Smooth muscle cell of the brain vasculature (primary cell): Measurements from ENCODE around the gene WDR89.
A peak's percentile ranks its signal among the peaks of the same experiment; 100 is the strongest.
"Not testable (repeated sequence)": the region's sequence is repeated elsewhere in the genome, so short reads cannot be mapped to it uniquely, and the experiment has no call there.

Source experiments
- DNase-seq: peaks from one replicate; pipeline ENCODE4 v3.0.0-alpha.2; 2012; ENCODE audit warnings: low read depth, low spot score

The WDR89 gene

GRCh38 chr14:63654346-63654745 is 12.7 kb upstream of the WDR89 start:
- DNase-seq = no peak

- DNase-seq = no peak
Observed at GRCh38 chr14:63652406-63652805, 10.7 kb upstream of the WDR89 start.

- DNase-seq = no peak
Observed at GRCh38 chr14:63650256-63650952, 8.7 kb upstream of the WDR89 start.

- no peak for DNase-seq
Observed at GRCh38 chr14:63647696-63648410, 6.2 kb upstream of the WDR89 start.

- no peak for DNase-seq
Observed at GRCh38 chr14:63644741-63645140, 3.1 kb upstream of the WDR89 start.

- no peak for DNase-seq
Observed at GRCh38 chr14:63642656-63643382, 1.1 kb upstream of the WDR89 start.

- peak; percentile 88 for DNase-seq
Observed at GRCh38 chr14:63642229-63642611, 549 bp upstream of the WDR89 start.

- DNase-seq = no peak
Observed at GRCh38 chr14:63638493-63638892, 3.2 kb downstream of the WDR89 start.

- not testable (repeated sequence) for DNase-seq
Observed at GRCh38 chr14:63636094-63636635, 5.5 kb downstream of the WDR89 start.

GRCh38 chr14:63633801-63634200 is 7.9 kb downstream of the WDR89 start:
- no peak for DNase-seq

- DNase-seq = peak; percentile 3
Observed at GRCh38 chr14:63632932-63633514, 8.6 kb downstream of the WDR89 start.

GRCh38 chr14:63624701-63625100 is 17.0 kb downstream of the WDR89 start:
- DNase-seq = no peak

- no peak for DNase-seq
Observed at GRCh38 chr14:63624203-63624602, 17.5 kb downstream of the WDR89 start.

GRCh38 chr14:63621975-63622374 is 19.7 kb downstream of the WDR89 start:
- DNase-seq = not testable (repeated sequence)

- no peak for DNase-seq
Observed at GRCh38 chr14:63616015-63616414, 25.7 kb downstream of the WDR89 start.

GRCh38 chr14:63614679-63615363 is 26.9 kb downstream of the WDR89 start:
- peak; percentile 2 for DNase-seq

GRCh38 chr14:63611078-63611477 is 30.6 kb downstream of the WDR89 start:
- no peak for DNase-seq

GRCh38 chr14:63605041-63605532 is 36.6 kb downstream of the WDR89 start:
- no peak for DNase-seq

GRCh38 chr14:63604626-63605025 is 37.0 kb downstream of the WDR89 start:
- no peak for DNase-seq

- DNase-seq = no peak
Observed at GRCh38 chr14:63603749-63604277, 37.9 kb downstream of the WDR89 start.

GRCh38 chr14:63598807-63599206 is 42.9 kb downstream of the WDR89 start:
- DNase-seq = no peak
